Measurements from ENCODE around the gene NKRF.

NKRF gene

DNA sequence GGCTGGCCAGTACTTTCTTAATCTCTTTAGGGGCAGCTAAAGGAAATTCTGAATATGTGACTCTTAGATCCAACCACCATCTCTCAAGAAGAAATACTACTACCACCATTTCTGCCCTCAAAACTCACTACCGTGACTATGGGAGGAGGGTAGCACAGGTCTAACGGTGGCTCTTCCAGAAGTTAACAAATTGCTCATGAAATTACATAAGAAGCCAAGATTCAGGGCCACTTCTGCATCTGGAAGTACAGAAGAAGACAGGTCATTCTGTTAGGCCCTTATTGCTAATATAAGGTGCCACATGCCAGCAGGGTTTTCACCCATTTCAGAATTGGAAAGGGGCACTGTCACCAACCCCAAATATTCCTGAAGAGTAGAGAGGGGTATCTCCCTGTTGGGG lies 19.6 kb upstream of the NKRF start:
- POLR2A ChIA-PET, result interaction anchor here (0.6 kb wide), 1 partner anchor 67 kb away, joined by 4 read pairs; the partner anchor contains the start of gene SEPTIN6
- CTCF ChIA-PET, result interaction anchor here (0.7 kb wide), 1 partner anchor 10 kb away, joined by 3 read pairs; no protein-coding TSS in a partner anchor
- TF ChIP-seq ZNF354C (tag by site-specific recombination; IDR thresholded peaks at IDR 0.05; ENCODE audit: borderline replicate concordance, low read depth), result no peak
- TF ChIP-seq ZNF555 (tag by site-specific recombination; conservative IDR thresholded peaks at IDR 0.05), result no peak
- no peak for TF ChIP-seq ZNF239 (tag by site-specific recombination; IDR thresholded peaks at IDR 0.05)
- TF ChIP-seq, protein P1, sequence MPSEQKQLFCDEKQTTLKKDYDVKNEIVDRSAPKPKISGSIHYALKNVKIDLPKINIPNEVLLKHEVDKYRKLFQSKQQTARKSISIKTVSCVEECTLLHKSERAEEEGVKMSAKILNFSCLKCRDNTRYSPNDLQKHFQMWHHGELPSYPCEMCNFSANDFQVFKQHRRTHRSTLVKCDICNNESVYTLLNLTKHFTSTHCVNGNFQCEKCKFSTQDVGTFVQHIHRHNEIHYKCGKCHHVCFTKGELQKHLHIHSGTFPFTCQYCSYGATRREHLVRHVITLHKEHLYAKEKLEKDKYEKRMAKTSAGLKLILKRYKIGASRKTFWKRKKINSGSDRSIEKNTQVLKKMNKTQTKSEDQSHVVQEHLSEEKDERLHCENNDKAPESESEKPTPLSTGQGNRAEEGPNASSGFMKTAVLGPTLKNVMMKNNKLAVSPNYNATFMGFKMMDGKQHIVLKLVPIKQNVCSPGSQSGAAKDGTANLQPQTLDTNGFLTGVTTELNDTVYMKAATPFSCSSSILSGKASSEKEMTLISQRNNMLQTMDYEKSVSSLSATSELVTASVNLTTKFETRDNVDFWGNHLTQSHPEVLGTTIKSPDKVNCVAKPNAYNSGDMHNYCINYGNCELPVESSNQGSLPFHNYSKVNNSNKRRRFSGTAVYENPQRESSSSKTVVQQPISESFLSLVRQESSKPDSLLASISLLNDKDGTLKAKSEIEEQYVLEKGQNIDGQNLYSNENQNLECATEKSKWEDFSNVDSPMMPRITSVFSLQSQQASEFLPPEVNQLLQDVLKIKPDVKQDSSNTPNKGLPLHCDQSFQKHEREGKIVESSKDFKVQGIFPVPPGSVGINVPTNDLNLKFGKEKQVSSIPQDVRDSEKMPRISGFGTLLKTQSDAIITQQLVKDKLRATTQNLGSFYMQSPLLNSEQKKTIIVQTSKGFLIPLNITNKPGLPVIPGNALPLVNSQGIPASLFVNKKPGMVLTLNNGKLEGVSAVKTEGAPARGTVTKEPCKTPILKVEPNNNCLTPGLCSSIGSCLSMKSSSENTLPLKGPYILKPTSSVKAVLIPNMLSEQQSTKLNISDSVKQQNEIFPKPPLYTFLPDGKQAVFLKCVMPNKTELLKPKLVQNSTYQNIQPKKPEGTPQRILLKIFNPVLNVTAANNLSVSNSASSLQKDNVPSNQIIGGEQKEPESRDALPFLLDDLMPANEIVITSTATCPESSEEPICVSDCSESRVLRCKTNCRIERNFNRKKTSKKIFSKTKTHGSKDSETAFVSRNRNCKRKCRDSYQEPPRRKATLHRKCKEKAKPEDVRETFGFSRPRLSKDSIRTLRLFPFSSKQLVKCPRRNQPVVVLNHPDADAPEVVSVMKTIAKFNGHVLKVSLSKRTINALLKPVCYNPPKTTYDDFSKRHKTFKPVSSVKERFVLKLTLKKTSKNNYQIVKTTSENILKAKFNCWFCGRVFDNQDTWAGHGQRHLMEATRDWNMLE (tag by site-specific recombination; conservative IDR thresholded peaks at IDR 0.05; ENCODE audit: low read depth), result no peak
- TF ChIP-seq ZBTB1 (tag by site-specific recombination; IDR thresholded peaks at IDR 0.05), result no peak
- TF ChIP-seq KLF9 (tag by site-specific recombination; IDR thresholded peaks at IDR 0.05; ENCODE audit: low read depth), result no peak
- TF ChIP-seq ZNF175 (tag by site-specific recombination; IDR thresholded peaks at IDR 0.05), result no peak
- TF ChIP-seq ZNF561 (tag by site-specific recombination; IDR thresholded peaks at IDR 0.05; ENCODE audit: borderline replicate concordance), result no peak
- no peak for TF ChIP-seq ZFP3 (tag by site-specific recombination; IDR thresholded peaks at IDR 0.05; ENCODE audit: low read depth)
- TF ChIP-seq ZNF138 (tag by site-specific recombination; IDR thresholded peaks at IDR 0.05; ENCODE audit: borderline replicate concordance), result no peak
- TF ChIP-seq ZNF623 (tag by site-specific recombination; IDR thresholded peaks at IDR 0.05), result no peak
- TF ChIP-seq ZIC2 (tag by site-specific recombination; IDR thresholded peaks at IDR 0.05), result no peak
- no peak for TF ChIP-seq ZNF311 (tag by site-specific recombination; IDR thresholded peaks at IDR 0.05; ENCODE audit: borderline replicate concordance)
- no peak for TF ChIP-seq ZNF76 (tag by site-specific recombination; IDR thresholded peaks at IDR 0.05; ENCODE audit: borderline replicate concordance, low read depth)
- TF ChIP-seq ZNF530 (tag by site-specific recombination; IDR thresholded peaks at IDR 0.05; ENCODE audit: low read depth), result no peak
- no peak overlapping the region for H3K27ac ChIP-seq (ENCODE audit: extremely low read depth, low read depth, low read length)
- peaks cover 3 to 16% of the 10 kb centered on the region in 2 experiments; a peak in 2 of 3 replicates for H3K36me3 ChIP-seq (ENCODE audit: control insufficient read depth in 2 of 2, insufficient read depth in 1 of 2, low read length in 2 of 2)
- H3K4me3 ChIP-seq (ENCODE audit: low read depth, low read length), result no peak overlapping the region
- H3K9me3 ChIP-seq (ENCODE audit: control insufficient read depth, insufficient read depth, low read depth, low read length), result no peaks in the 10 kb centered on the region
- peaks cover 4% of the 10 kb centered on the region; the same call in 1 of the 2 replicates for H3K4me1 ChIP-seq (ENCODE audit: control insufficient read depth, insufficient read depth, low read length)

DNA sequence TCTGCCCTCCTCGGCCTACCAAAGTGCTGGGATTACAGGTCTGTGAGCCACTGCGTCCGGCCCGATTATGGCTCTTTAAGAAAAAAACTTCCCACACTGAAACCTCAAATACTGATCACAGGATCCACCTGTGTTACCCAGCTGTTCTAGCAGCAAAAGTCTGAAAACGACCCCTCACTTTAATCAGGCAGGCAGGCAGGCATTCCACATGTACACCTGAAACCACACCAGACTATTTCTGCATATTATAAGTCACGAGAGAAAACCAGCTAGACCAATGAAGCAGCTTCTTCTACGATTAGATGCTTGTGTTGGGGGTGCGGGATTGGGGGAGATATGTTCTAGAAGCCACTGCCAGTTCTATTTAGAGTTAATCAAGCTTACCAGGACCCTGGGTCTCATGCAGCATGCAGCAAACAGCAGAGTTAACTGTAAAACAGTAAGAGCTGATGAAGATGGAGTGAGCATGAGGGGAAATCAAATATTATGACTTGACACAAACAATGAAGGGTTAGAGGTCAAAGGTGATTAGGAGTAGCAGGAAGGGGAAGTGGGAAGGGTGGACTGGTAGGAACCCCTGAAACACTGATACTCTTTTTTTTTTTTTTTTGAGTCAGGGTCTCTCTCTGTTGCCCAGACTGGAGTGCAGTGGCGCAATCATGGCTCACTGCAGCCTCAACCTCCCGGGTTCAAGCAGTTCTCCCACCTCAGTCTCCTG lies 18.9 kb upstream of the NKRF start:
- Histone ChIP-seq H3K4me3 (ENCODE audit: low read depth, low read length) (no peak overlapping the region), H3K27ac (ENCODE audit: extremely low read depth, low read depth, low read length) (no peak overlapping the region), H3K36me3 (ENCODE audit: control insufficient read depth in 2 of 2, insufficient read depth in 1 of 2, low read length in 2 of 2) (peaks cover 3 to 16% of the 10 kb centered on the region in 2 experiments; a peak in 2 of 3 replicates), H3K4me1 (ENCODE audit: control insufficient read depth, insufficient read depth, low read length) (peaks cover 4% of the 10 kb centered on the region; the same call in 1 of the 2 replicates), H3K9me3 (ENCODE audit: control insufficient read depth, insufficient read depth, low read depth, low read length) (no peaks in the 10 kb centered on the region)
- TF ChIP-seq ZNF239 (tag by site-specific recombination; IDR thresholded peaks at IDR 0.05) (no peak), ZNF140 (tag by site-specific recombination; IDR thresholded peaks at IDR 0.05) (no peak), ZNF433 (tag by site-specific recombination; IDR thresholded peaks at IDR 0.05; ENCODE audit: low read depth) (no peak), ZNF610 (tag by site-specific recombination; IDR thresholded peaks at IDR 0.05; ENCODE audit: borderline replicate concordance) (no peak), ZBTB21 (tag by site-specific recombination; IDR thresholded peaks at IDR 0.05) (no peak), ZNF677 (tag by site-specific recombination; IDR thresholded peaks at IDR 0.05) (no peak)
- POLR2A ChIA-PET, result interaction anchor here (0.6 to 0.7 kb wide), 3 partner anchors 18 to 68 kb away, joined by 3 to 4 read pairs (median 3); partner anchors contain the start of gene SEPTIN6
- CTCF ChIA-PET, result interaction anchor here (0.6 to 1.0 kb wide), 2 partner anchors 22 to 130 kb away, joined by 3 to 4 read pairs; no protein-coding TSS in a partner anchor

Data from HEK293 (cell line).